ENCODE results near the gene TMEM256. TPM values are rescaled to one million over a fixed set of nuclear protein-coding genes. Genes with fewer than 3 reads are reported as not detected.

The TMEM256 gene
- total and polyA plus RNA-seq, 9 of the 15 experiments (the other 6 are each of a cell fraction or from before 2014, with no cell fraction given): 43.4 to 177 (median 68.5) TPM

DNA sequence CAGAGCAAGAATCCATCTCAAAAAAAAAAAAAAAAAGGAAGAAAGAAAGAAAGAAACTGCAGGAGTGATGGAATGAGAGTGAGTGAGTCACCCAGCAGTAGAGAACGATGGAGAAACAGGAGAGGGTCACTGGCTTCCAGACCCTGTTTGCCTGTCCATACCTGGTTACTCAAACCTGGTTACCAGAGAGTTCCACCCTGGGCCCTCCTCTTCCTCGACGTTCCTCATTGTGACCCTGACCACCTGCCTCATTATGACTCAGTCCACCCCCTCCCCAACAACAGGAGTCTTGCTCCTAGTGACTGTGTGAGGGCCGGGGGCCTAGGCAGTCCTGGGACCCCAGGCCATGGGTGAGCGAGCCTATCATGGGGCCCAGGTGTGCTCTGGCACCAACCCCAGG lies 24.7 kb upstream of the TMEM256 start, which contains the start of gene SPEM3 (continued):
- TF ChIP-seq, protein P1, sequence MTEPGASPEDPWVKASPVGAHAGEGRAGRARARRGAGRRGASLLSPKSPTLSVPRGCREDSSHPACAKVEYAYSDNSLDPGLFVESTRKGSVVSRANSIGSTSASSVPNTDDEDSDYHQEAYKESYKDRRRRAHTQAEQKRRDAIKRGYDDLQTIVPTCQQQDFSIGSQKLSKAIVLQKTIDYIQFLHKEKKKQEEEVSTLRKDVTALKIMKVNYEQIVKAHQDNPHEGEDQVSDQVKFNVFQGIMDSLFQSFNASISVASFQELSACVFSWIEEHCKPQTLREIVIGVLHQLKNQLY (CRISPR knock-in tag; conservative IDR thresholded peaks at IDR 0.05): no peak
- TF ChIP-seq HDAC1 (IDR thresholded peaks at IDR 0.05): no peak
- no peak for TF ChIP-seq NONO (IDR thresholded peaks at IDR 0.05; ENCODE audit: low read depth in 2 of 2, low read length in 1 of 2)
- no peak for TF ChIP-seq CC2D1A (IDR thresholded peaks at IDR 0.05)
- no peak for TF ChIP-seq PCBP1 (IDR thresholded peaks at IDR 0.05; ENCODE audit: low read depth, low read length, poor library complexity, severe bottlenecking)
- TF ChIP-seq HNRNPH1 (optimal IDR thresholded peaks at IDR 0.05; ENCODE audit: low read depth, low read length): no peak
- no peak for TF ChIP-seq ZNF121 (CRISPR knock-in tag; conservative IDR thresholded peaks at IDR 0.05)
- TF ChIP-seq ZBTB17 (CRISPR knock-in tag; IDR thresholded peaks at IDR 0.05): no peak

DNA sequence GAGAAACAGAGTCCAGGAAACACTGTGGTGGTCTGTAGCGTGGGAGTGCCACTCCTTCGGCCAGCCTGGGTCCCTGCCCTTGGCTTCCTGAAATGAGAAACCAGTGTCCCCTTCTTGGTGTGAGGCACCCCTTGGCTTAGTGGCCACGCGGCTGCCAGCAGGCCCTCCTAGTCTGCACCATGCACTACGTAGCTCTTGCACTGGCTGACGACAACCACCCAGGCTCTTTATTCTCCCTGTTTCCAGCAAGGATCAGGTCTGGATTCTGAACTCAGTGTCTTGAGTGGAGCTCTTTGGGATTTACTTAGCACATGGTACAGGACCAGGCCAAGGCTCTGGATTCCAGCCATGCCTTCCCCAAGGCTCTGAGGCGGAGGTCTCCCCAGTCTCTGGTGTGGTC lies 23.7 kb upstream of the TMEM256 start:
- FAIRE-seq: no peak
- ChIA-PET POLR2A (no interaction called here), CTCF (ENCODE audit: low intra/inter-chr PET ratio) (no interaction called here)
- intact Hi-C loops (cut with micrococcal nuclease) (no loop called here), in situ Hi-C loops (cut with MboI) (no loop called here)
- H3K4me3 ChIP-seq: no peak overlapping the region
- H3K79me2 ChIP-seq (ENCODE audit: control insufficient read depth, insufficient read depth, low read length): no peaks in the 10 kb centered on the region
- no peaks in the 10 kb centered on the region for H3K27me3 ChIP-seq (ENCODE audit: control insufficient read depth in 2 of 2, insufficient read depth in 2 of 2, low read length in 2 of 2)
- no peaks in the 10 kb centered on the region for H3K36me3 ChIP-seq (ENCODE audit: control insufficient read depth, insufficient read depth, low read length)
- 45% methylated on average over 3 of the region's 7 CpGs for whole genome bisulfite sequencing (ENCODE audit: insufficient coverage, low coverage, missing lambda C conversion rate)
- no peak overlapping the region for H3K4me2 ChIP-seq (ENCODE audit: insufficient read depth, low read length)
- no peak overlapping the region for H3K27ac ChIP-seq (ENCODE audit: extremely low read depth, low read depth, low read length)
- H3K4me1 ChIP-seq (replicated peaks in 1 of 2; ENCODE audit: control insufficient read depth in 2 of 2, insufficient read depth in 2 of 2, low read length in 2 of 2): peaks cover 0 to 14% of the 10 kb centered on the region in 2 experiments; a peak in 2 of 5 replicates
- ATAC-seq: no peak
- H4K20me1 ChIP-seq (replicated peaks; ENCODE audit: control insufficient read depth, insufficient read depth, low read length): no peaks in the 10 kb centered on the region
- no peak for DNase-seq (ENCODE audit: extremely low read depth in 1 of 4, low spot score in 3 of 4)
- H2AFZ ChIP-seq (ENCODE audit: low read depth, low read length): no peak overlapping the region
- H3K9ac ChIP-seq (ENCODE audit: insufficient read depth in 1 of 2, low read depth in 2 of 2, low read length in 2 of 2): no peak overlapping the region
- no peaks in the 10 kb centered on the region for H3K9me1 ChIP-seq (ENCODE audit: control insufficient read depth, insufficient read depth, low read length)
- BruUV-seq (replicated peaks): no TSS peak
- no peaks in the 10 kb centered on the region for H3K9me3 ChIP-seq (replicated peaks; ENCODE audit: control insufficient read depth, insufficient read depth, low read depth, low read length)
- TF ChIP-seq NELFE (IDR thresholded peaks at IDR 0.05; ENCODE audit: insufficient read depth, insufficient read length): no peak
- TF ChIP-seq MTA2 (IDR thresholded peaks at IDR 0.05; ENCODE audit: low read depth): no peak
- no peak for TF ChIP-seq ZNF41 (CRISPR knock-in tag; conservative IDR thresholded peaks at IDR 0.05)
- no peak for TF ChIP-seq TGIF2 (CRISPR knock-in tag; IDR thresholded peaks at IDR 0.05)
- no peak for TF ChIP-seq ZNF140 (CRISPR knock-in tag; IDR thresholded peaks at IDR 0.05)
- no peak for TF ChIP-seq CHD2 (IDR thresholded peaks at IDR 0.05; ENCODE audit: low read depth, low read length)
- TF ChIP-seq YBX1 (IDR thresholded peaks at IDR 0.05): no peak
- no peak for TF ChIP-seq MIER1 (IDR thresholded peaks at IDR 0.05; ENCODE audit: low read depth)
- TF ChIP-seq HIVEP1 (CRISPR knock-in tag; IDR thresholded peaks at IDR 0.05): no peak
- TF ChIP-seq ZNF282 (CRISPR knock-in tag; IDR thresholded peaks at IDR 0.05): no peak
- TF ChIP-seq, protein P2, sequence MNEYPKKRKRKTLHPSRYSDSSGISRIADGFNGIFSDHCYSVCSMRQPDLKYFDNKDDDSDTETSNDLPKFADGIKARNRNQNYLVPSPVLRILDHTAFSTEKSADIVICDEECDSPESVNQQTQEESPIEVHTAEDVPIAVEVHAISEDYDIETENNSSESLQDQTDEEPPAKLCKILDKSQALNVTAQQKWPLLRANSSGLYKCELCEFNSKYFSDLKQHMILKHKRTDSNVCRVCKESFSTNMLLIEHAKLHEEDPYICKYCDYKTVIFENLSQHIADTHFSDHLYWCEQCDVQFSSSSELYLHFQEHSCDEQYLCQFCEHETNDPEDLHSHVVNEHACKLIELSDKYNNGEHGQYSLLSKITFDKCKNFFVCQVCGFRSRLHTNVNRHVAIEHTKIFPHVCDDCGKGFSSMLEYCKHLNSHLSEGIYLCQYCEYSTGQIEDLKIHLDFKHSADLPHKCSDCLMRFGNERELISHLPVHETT (CRISPR knock-in tag; conservative IDR thresholded peaks at IDR 0.05 in 1 of 2, IDR thresholded peaks at IDR 0.05 in 1 of 2): no peak
- TF ChIP-seq, protein P3, sequence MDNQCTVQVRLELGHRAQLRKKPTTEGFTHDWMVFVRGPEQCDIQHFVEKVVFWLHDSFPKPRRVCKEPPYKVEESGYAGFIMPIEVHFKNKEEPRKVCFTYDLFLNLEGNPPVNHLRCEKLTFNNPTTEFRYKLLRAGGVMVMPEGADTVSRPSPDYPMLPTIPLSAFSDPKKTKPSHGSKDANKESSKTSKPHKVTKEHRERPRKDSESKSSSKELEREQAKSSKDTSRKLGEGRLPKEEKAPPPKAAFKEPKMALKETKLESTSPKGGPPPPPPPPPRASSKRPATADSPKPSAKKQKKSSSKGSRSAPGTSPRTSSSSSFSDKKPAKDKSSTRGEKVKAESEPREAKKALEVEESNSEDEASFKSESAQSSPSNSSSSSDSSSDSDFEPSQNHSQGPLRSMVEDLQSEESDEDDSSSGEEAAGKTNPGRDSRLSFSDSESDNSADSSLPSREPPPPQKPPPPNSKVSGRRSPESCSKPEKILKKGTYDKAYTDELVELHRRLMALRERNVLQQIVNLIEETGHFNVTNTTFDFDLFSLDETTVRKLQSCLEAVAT (IDR thresholded peaks at IDR 0.05): no peak
- TF ChIP-seq NCOA1 (IDR thresholded peaks at IDR 0.05; ENCODE audit: low read depth): no peak
